Measurements from ENCODE around the gene MAPK7.
A peak's percentile ranks its signal among the peaks of the same experiment; 100 is the strongest.

The MAPK7 gene

GRCh38 chr17:19378416-19379360 is at the start of gene MAPK7:
Gene MAPK7 (plus strand): TSS chr17:19378498. CDS start chr17:19378901, 403 bp downstream.
- DNase-seq, result peak; percentile 8

GRCh38 chr17:19329136-19329535 is 49.2 kb upstream of the MAPK7 start:
- no peak for DNase-seq

GRCh38 chr17:19329839-19330238 is 48.5 kb upstream of the MAPK7 start:
- no peak for DNase-seq

- DNase-seq, result no peak
Measured at GRCh38 chr17:19330271-19330670, 48.0 kb upstream of the MAPK7 start.

- DNase-seq, result no peak
Measured at GRCh38 chr17:19331134-19331533, 47.2 kb upstream of the MAPK7 start.

- DNase-seq, result no peak
Measured at GRCh38 chr17:19331543-19332245, 46.6 kb upstream of the MAPK7 start.

GRCh38 chr17:19332371-19333131 is 45.7 kb upstream of the MAPK7 start:
- no peak for DNase-seq

GRCh38 chr17:19333132-19333440 is 45.2 kb upstream of the MAPK7 start:
- DNase-seq, result no peak

- DNase-seq, result no peak
Measured at GRCh38 chr17:19333736-19334290, 44.5 kb upstream of the MAPK7 start.

- no peak for DNase-seq
Measured at GRCh38 chr17:19334331-19334730, 44.0 kb upstream of the MAPK7 start.

- no peak for DNase-seq
Measured at GRCh38 chr17:19335951-19336631, 42.2 kb upstream of the MAPK7 start.

- DNase-seq, result no peak
Measured at GRCh38 chr17:19336938-19337711, 41.2 kb upstream of the MAPK7 start.

- no peak for DNase-seq
Measured at GRCh38 chr17:19337712-19338023, 40.6 kb upstream of the MAPK7 start.

- peak; percentile 68 for DNase-seq
Measured at GRCh38 chr17:19338031-19338990, 40.0 kb upstream of the MAPK7 start.

GRCh38 chr17:19339341-19339815 is 38.9 kb upstream of the MAPK7 start:
- no peak for DNase-seq

GRCh38 chr17:19341211-19341631 is 37.1 kb upstream of the MAPK7 start:
- DNase-seq, result no peak

GRCh38 chr17:19341641-19342610 is 36.4 kb upstream of the MAPK7 start:
- DNase-seq, result no peak

GRCh38 chr17:19342611-19343255 is 35.6 kb upstream of the MAPK7 start:
- no peak for DNase-seq

- DNase-seq, result no peak
Measured at GRCh38 chr17:19343256-19343630, 35.1 kb upstream of the MAPK7 start.
